GM19372 (cell line): Measurements from ENCODE around the gene TUBA3E.
A peak's percentile ranks its signal among the peaks of the same experiment; 100 is the strongest.
"Not testable (repeated sequence)": the region's sequence is repeated elsewhere in the genome, so short reads cannot be mapped to it uniquely, and the experiment has no call there.

ENCODE experiments used
- ATAC-seq: cut with Tn5 transposase; IDR thresholded peaks from one replicate; pipeline ENCODE4 v1.9.1; 2021; ENCODE audit warnings: mild to moderate bottlenecking, low read depth, moderate library complexity; ENCODE audit not compliant: unreplicated experiment

TUBA3E gene

GRCh38 chr2:130165293-130166016 is 32.8 kb downstream of the TUBA3E start:
- no peak for ATAC-seq

GRCh38 chr2:130162968-130163367 is 35.3 kb downstream of the TUBA3E start:
- ATAC-seq: no peak

DNA sequence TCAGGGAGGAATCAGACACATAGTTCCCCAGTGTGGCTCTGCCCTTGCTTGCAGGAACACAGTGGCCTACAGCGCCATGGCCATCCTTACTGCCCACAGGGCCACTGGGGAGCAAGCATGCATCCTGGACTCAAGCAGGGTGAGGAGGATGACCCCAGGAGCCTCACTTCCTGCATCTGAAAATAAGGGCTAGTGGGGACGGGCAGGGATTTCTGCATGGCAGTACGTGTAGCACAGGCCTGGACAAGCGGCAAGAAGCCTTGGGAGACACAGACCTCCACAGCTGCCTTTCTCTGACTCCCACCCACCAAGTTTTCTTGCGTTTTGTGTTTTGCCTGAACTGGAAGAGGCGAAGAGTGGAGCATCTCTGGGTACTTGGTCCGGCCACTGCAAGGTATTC is 35.8 kb downstream of the TUBA3E start:
- ATAC-seq: not testable (repeated sequence)

GRCh38 chr2:130160838-130161705 is 37.2 kb downstream of the TUBA3E start:
- not testable (repeated sequence) for ATAC-seq

DNA sequence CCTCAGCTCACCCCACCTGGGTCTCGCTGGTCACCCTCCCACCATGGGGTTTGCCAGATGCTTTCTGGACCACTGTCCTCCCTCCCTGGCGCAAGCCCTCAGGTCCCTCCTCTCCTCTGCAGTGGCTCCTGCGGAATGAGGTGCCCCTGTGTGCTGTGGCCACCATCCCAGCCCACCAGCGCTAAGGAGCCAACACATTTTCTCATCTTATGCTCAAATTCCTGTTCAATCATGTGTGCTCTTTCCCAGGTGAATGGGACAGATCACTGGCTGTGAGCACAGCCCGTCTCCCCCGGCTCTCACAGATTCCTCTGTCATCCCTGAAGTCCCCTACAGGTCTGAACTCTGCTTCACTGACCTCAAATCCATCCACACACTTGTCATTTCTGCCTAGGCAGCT is 38.1 kb downstream of the TUBA3E start:
- ATAC-seq: no peak

GRCh38 chr2:130159376-130159775 is 38.9 kb downstream of the TUBA3E start:
- not testable (repeated sequence) for ATAC-seq

- no peak for ATAC-seq
These were observed 39.6 kb downstream of the TUBA3E start for GRCh38 chr2:130158631-130159030.

- ATAC-seq: peak; percentile 81
These were observed 40.3 kb downstream of the TUBA3E start for GRCh38 chr2:130157825-130158514.

DNA sequence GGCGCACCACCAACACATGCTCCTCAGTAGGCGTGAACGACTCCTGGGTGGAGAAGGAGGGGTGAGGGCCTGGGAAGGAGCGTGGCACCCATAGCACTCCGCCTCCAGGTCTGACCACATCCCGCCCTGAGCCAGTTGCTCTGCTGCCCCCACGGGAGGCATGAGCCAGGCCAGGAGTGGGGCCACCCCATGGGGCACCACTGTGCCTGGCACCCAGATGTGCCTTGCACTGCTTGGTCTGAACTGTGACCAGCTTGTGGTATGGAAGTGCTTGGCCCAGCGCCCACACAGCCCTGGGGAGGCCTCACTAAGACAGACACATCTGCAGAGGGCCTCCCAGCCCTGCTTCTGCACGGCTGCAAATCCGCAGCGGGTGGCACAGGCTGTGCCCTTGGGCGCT is 40.9 kb downstream of the TUBA3E start:
- peak; percentile 24 for ATAC-seq

- no peak for ATAC-seq
These were observed 41.6 kb downstream of the TUBA3E start for GRCh38 chr2:130156624-130157004.

DNA sequence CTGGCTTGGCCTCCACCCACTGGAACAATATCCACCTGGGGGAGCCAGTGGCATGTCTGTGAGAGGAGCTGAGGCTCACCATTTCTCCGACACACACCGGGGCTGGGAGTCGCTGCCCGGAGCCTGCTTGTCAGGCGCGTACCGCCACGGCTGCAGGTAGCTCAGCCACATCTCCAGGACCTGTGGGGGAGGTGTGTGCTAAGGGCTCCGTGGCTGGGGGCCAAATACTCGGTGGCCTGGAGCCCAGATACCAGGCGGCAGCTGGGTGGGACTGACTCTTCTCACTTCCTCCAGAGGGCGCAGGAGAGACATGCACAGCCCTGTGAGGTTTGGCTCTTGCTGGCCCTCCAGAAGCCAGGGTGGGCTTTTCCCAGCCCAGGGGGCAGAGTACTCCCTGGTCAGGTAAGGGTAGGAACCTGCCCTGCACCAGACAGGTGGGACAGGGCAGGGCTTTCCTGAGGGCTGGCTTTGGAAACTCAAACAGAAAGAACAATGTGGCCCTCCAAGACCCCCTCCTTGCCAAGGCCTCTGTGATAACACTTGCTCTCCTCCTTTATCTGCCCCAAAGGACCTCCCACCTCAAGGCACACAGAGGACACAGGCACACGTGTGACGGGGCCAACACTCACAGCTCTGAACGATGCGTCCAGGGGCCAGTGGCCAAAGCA is 42.1 kb downstream of the TUBA3E start:
- not testable (repeated sequence) for ATAC-seq

DNA sequence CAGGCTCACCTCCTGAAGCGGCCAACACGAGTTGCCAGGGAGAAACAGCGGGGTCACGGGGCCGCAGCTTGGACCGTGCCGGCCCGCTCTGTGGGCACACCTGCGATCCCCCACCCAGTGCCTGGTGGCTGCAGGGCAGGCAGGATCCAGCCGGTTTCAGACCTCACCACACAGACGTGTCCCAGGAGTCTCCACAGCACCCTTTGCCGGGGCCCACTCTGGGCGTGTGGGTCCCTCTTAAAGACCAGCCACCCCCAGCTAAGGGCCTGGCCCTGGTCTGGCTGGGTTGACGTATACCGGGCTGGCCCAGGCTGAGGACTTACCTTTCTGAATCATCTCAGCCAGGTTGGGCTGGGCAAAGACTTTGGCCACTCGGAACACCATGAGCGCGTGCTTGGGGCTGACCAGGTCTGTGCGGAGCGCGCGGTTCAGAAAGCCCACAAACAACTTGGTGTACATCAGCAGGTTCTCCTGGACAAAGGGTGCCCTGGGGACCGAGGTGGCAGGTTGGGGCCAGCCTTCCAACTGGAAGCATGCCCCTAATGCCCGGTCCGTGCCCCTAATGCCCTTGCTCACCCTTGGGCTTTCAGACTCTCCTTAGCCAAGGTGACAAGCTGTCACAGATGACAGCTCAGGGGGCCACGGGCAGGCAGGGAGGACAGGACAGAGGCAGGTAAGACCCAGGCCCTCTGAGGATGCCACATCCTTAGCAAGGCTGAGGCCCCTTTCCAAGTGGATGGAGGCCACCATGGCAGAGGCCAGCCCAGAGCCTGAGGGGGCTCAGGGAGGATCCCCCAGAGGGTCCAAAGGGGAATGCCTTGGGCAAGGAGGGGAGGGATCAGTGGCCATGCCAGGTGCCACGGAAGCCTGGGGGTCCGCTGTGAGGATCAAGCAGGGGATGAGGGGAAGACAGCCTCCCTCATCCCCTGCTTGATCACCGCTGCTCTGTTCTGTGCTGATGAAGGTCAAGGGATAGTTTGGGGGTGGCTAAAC is 43.2 kb downstream of the TUBA3E start:
- no peak for ATAC-seq

DNA sequence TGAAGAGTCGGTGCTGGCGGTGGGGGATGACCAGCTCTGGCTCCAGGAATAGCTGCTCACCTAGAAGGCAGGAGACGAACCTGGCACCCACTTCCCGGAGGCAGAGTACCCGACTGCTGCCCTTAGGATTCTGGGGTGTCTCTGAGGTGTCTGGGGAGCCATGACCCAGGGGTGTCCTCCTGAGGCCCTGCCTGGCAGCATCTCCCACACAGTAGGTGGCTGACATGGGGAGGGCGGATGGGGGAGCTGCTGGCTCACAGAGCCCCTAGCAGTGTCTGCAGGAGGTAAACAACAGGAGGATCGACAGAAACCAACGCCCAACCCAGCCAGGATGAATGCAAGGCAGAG is 43.8 kb downstream of the TUBA3E start:
- ATAC-seq: not testable (repeated sequence)

GRCh38 chr2:130153721-130154422 is 44.4 kb downstream of the TUBA3E start:
- not testable (repeated sequence) for ATAC-seq

GRCh38 chr2:130152816-130153595 is 45.2 kb downstream of the TUBA3E start:
- no peak for ATAC-seq

DNA sequence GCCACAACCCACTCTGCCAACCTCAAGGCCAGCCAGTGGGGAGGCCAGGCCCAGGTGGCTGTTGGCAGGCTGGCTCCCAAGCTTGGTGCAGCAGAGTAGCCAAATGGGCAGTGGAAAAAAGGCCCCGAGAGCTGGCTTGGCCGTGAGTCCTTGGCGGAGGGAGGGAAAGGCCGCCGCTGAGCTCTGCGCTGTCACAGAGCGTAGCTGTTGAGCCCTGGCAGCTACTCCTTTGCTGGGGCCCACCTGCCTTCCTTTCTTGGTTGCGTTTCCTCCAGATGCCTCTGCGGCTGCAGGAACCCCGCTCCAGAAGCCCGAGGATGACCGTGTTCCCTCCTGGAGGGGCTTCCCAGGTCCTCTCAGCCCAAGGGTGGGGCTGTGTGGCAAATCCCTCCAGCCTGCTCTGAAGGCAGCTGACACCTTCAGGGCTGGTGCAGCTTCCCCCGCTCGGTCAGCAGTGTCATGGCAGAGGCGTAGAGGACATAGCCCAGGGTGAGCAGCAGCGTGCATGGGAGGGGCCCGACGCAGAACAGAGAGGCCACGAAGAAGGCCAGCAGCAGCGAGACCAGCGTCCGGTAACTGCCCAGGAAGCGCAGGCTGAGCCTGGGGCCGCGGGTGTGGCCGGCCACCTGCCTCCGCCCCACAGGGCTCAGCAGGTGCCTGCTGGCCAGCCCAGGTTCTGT is 46.0 kb downstream of the TUBA3E start:
- not testable (repeated sequence) for ATAC-seq

DNA sequence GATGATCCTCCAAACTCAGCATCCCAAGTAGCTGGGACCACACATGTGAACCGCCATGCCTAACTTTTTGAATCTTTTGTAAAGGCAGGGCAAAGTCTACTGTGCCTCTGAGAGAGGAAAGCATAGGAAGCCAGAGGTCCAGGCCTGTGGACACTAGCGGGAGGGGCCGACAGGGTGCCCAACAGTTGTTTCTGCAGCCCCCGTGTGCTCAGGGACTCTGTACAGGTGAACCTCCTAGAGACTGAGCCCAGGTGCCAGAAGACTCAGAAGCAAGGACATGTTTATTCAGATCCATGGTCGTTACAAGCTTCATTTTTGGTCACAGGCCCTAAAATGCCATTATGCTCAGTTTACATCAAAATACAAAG is 47.1 kb downstream of the TUBA3E start:
- ATAC-seq: not testable (repeated sequence)
